Hepatocyte (in vitro differentiated cells): Measurements from ENCODE around the gene SSTR4.

Source experiments
- CTCF ChIP-seq: fragments of 200-600 bp; sonication (generic); IDR thresholded peaks from 2 replicates; pipeline ENCODE4 v1.5.1; 2016; ENCODE audit warnings: antibody characterized with exemption, mild to moderate bottlenecking; ENCODE audit not compliant: poor library complexity
- EZH2 ChIP-seq: fragments of 200-600 bp; sonication (generic); IDR thresholded peaks from 2 replicates; pipeline ENCODE4 v1.6.1; 2016; ENCODE audit warnings: antibody characterized with exemption, mild to moderate bottlenecking, borderline replicate concordance

GRCh38 chr20:23058240-23058639, 23.1 kb downstream of the SSTR4 start:
- TF ChIP-seq CTCF (no peak), EZH2 (no peak)
